HepG2 (cell line): ENCODE results near the gene GNG3. TPM values are rescaled to one million over a fixed set of nuclear protein-coding genes. Genes with fewer than 3 reads are reported as not detected.

Experiments
- ATRX ChIP-seq: sonication (generic); formaldehyde crosslinking; IDR thresholded peaks from 2 replicates; pipeline ENCODE4 v1.4.0; 2020; ENCODE audit warnings: missing genetic modification reagents, borderline replicate concordance
- GFI1 ChIP-seq: sonication (generic); formaldehyde crosslinking; IDR thresholded peaks from 2 replicates; pipeline ENCODE4 v1.5.0; 2020; ENCODE audit warnings: missing genetic modification reagents, mild to moderate bottlenecking, borderline replicate concordance
- JDP2 ChIP-seq: sonication (generic); formaldehyde crosslinking; IDR thresholded peaks from 2 replicates; pipeline ENCODE4 v1.8.1; 2022; ENCODE audit warnings: missing genetic modification reagents, borderline replicate concordance
- NONO ChIP-seq, 2 experiments: fragments of 450-650 bp in 1 of 2; sonication (generic) in 1 of 2; formaldehyde crosslinking in 1 of 2; IDR thresholded peaks in 1 of 2; conservative IDR thresholded peaks in 1 of 2; 2 replicates each; pipeline versions ENCODE4 v1.6.1 to v1.8.0; 2017 to 2022; ENCODE audit warnings: mild to moderate bottlenecking in 1 of 2, missing genetic modification reagents in 1 of 2, moderate library complexity in 1 of 2
- NR1H2 ChIP-seq: sonication (generic); formaldehyde crosslinking; IDR thresholded peaks from 2 replicates; pipeline ENCODE4 v1.8.1; 2022; ENCODE audit warnings: low read depth, missing genetic modification reagents, borderline replicate concordance
- RXRB ChIP-seq: IDR thresholded peaks from 2 replicates; pipeline ENCODE4 v1.6.1; 2016; ENCODE audit warnings: borderline replicate concordance, missing genetic modification reagents, missing compliant biosample characterization
- SMAD9 ChIP-seq: sonication (generic); formaldehyde crosslinking; IDR thresholded peaks from 2 replicates; pipeline ENCODE4 v1.5.1; 2020; ENCODE audit warnings: mild to moderate bottlenecking, missing genetic modification reagents
- THYN1 ChIP-seq: sonication (generic); formaldehyde crosslinking; IDR thresholded peaks from 2 replicates; pipeline ENCODE4 v1.8.1; 2023; ENCODE audit warnings: low read depth, mild to moderate bottlenecking, moderate library complexity, missing genetic modification reagents, borderline replicate concordance
- ZKSCAN5 ChIP-seq: sonication (generic); formaldehyde crosslinking; IDR thresholded peaks from 2 replicates; pipeline ENCODE4 v1.5.1; 2020; ENCODE audit warnings: mild to moderate bottlenecking, missing genetic modification reagents
- ZNF253 ChIP-seq: sonication (generic); formaldehyde crosslinking; IDR thresholded peaks from 2 replicates; pipeline ENCODE4 v1.8.0; 2022; ENCODE audit warnings: mild to moderate bottlenecking, missing genetic modification reagents, borderline replicate concordance
- ZNF451 ChIP-seq: sonication (generic); formaldehyde crosslinking; IDR thresholded peaks from 2 replicates; pipeline ENCODE4 v1.5.0; 2020; ENCODE audit warnings: mild to moderate bottlenecking, missing genetic modification reagents
- ZNF484 ChIP-seq: sonication (generic); formaldehyde crosslinking; IDR thresholded peaks from 2 replicates; pipeline ENCODE4 v1.5.1; 2020; ENCODE audit warnings: mild to moderate bottlenecking, low read depth, missing genetic modification reagents, borderline replicate concordance
- ZNF556 ChIP-seq: sonication (generic); formaldehyde crosslinking; IDR thresholded peaks from 2 replicates; pipeline ENCODE4 v1.4.0; 2020; ENCODE audit warnings: mild to moderate bottlenecking, missing genetic modification reagents, borderline replicate concordance
- ZNF703 ChIP-seq: sonication (generic); formaldehyde crosslinking; IDR thresholded peaks from 2 replicates; pipeline ENCODE4 v1.5.1; 2020; ENCODE audit warnings: missing genetic modification reagents, mild to moderate bottlenecking, moderate library complexity, borderline replicate concordance
- ZNF75D ChIP-seq: sonication (generic); formaldehyde crosslinking; IDR thresholded peaks from 2 replicates; pipeline ENCODE4 v1.8.1; 2023; ENCODE audit warnings: missing genetic modification reagents, mild to moderate bottlenecking, borderline replicate concordance
- polyA plus RNA-seq, 8 experiments: library from polyadenylated mRNA; depleted of rRNA in 3 of 8; stranded (reverse) in 7 of 8; unstranded in 1 of 8; fragments of >200 nt; fragmentation: Illumina TruSeq in 4 of 8; extraction: Trizol in 4 of 8; gene quantifications; 2 replicates each; pipeline versions ENCODE4 v1.2.1 to v1.2.3, GENCODE V29; 2011 to 2016; ENCODE audit warnings: low read depth in 4 of 8, missing spikeins in 1 of 8, mixed read lengths in 1 of 8; ENCODE audit not compliant: insufficient read depth in 1 of 8
- total RNA-seq, 5 experiments: library from RNA; depleted of rRNA; stranded (reverse); fragments of >200 nt; fragmentation: Illumina TruSeq; extraction: Trizol; gene quantifications; 2 replicates each; pipeline ENCODE4 v1.2.3, GENCODE V29; 2016; ENCODE audit warnings: low read depth in 1 of 5
- TF ChIP-seq, protein P1 (sequence below): sonication (generic); formaldehyde crosslinking; IDR thresholded peaks from 2 replicates; pipeline ENCODE4 v1.4.0; 2020; ENCODE audit warnings: missing genetic modification reagents, borderline replicate concordance
- TF ChIP-seq, protein P2 (sequence below): sonication (generic); formaldehyde crosslinking; conservative IDR thresholded peaks from 2 replicates; pipeline ENCODE4 v1.8.0; 2022; ENCODE audit warnings: missing genetic modification reagents
- TF ChIP-seq, protein P3 (sequence below): sonication (generic); formaldehyde crosslinking; IDR thresholded peaks from 2 replicates; pipeline ENCODE4 v1.5.0; 2020; ENCODE audit warnings: missing genetic modification reagents
- TF ChIP-seq, protein P4 (sequence below): sonication (generic); formaldehyde crosslinking; IDR thresholded peaks from 2 replicates; pipeline ENCODE4 v1.4.0; 2020; ENCODE audit warnings: missing genetic modification reagents
- TF ChIP-seq, protein P5 (sequence below): sonication (generic); formaldehyde crosslinking; IDR thresholded peaks from 2 replicates; pipeline ENCODE4 v1.9.0; 2021; ENCODE audit warnings: missing genetic modification reagents, mild to moderate bottlenecking, borderline replicate concordance

GNG3 gene
- total and polyA plus RNA-seq, 2 of the 13 experiments (the other 11 are each of a cell fraction or from before 2014, with no cell fraction given): not detected

GRCh38 chr11:62665075-62665598 lies 42.3 kb upstream of the GNG3 start, which contains the start of the genes C11orf98 and CSKMT (continued):
- TF ChIP-seq, protein P1, sequence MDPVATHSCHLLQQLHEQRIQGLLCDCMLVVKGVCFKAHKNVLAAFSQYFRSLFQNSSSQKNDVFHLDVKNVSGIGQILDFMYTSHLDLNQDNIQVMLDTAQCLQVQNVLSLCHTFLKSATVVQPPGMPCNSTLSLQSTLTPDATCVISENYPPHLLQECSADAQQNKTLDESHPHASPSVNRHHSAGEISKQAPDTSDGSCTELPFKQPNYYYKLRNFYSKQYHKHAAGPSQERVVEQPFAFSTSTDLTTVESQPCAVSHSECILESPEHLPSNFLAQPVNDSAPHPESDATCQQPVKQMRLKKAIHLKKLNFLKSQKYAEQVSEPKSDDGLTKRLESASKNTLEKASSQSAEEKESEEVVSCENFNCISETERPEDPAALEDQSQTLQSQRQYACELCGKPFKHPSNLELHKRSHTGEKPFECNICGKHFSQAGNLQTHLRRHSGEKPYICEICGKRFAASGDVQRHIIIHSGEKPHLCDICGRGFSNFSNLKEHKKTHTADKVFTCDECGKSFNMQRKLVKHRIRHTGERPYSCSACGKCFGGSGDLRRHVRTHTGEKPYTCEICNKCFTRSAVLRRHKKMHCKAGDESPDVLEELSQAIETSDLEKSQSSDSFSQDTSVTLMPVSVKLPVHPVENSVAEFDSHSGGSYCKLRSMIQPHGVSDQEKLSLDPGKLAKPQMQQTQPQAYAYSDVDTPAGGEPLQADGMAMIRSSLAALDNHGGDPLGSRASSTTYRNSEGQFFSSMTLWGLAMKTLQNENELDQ (CRISPR knock-in tag): no peak
- TF ChIP-seq ATRX (CRISPR knock-in tag): no peak
- no peak for TF ChIP-seq THYN1
- TF ChIP-seq ZNF484: no peak
- TF ChIP-seq, protein P2, sequence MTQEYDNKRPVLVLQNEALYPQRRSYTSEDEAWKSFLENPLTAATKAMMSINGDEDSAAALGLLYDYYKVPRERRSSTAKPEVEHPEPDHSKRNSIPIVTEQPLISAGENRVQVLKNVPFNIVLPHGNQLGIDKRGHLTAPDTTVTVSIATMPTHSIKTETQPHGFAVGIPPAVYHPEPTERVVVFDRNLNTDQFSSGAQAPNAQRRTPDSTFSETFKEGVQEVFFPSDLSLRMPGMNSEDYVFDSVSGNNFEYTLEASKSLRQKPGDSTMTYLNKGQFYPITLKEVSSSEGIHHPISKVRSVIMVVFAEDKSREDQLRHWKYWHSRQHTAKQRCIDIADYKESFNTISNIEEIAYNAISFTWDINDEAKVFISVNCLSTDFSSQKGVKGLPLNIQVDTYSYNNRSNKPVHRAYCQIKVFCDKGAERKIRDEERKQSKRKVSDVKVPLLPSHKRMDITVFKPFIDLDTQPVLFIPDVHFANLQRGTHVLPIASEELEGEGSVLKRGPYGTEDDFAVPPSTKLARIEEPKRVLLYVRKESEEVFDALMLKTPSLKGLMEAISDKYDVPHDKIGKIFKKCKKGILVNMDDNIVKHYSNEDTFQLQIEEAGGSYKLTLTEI: no peak
- TF ChIP-seq, protein P3, sequence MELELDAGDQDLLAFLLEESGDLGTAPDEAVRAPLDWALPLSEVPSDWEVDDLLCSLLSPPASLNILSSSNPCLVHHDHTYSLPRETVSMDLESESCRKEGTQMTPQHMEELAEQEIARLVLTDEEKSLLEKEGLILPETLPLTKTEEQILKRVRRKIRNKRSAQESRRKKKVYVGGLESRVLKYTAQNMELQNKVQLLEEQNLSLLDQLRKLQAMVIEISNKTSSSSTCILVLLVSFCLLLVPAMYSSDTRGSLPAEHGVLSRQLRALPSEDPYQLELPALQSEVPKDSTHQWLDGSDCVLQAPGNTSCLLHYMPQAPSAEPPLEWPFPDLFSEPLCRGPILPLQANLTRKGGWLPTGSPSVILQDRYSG (CRISPR knock-in tag): no peak
- peak; percentile 71; the same call in 1 of the 2 replicates for TF ChIP-seq GFI1 (CRISPR knock-in tag)
- no peak for TF ChIP-seq ZKSCAN5 (CRISPR knock-in tag)
- TF ChIP-seq ZNF253 (CRISPR knock-in tag): peak; percentile 47; the same call in 1 of the 2 replicates
- 0 out of 2 replicates have a peak, but pooled peaks have one; percentile 19 for TF ChIP-seq ZNF703 (CRISPR knock-in tag)
- TF ChIP-seq, protein P4, sequence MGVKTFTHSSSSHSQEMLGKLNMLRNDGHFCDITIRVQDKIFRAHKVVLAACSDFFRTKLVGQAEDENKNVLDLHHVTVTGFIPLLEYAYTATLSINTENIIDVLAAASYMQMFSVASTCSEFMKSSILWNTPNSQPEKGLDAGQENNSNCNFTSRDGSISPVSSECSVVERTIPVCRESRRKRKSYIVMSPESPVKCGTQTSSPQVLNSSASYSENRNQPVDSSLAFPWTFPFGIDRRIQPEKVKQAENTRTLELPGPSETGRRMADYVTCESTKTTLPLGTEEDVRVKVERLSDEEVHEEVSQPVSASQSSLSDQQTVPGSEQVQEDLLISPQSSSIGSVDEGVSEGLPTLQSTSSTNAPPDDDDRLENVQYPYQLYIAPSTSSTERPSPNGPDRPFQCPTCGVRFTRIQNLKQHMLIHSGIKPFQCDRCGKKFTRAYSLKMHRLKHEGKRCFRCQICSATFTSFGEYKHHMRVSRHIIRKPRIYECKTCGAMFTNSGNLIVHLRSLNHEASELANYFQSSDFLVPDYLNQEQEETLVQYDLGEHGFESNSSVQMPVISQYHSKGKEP: no peak
- TF ChIP-seq ZNF556 (CRISPR knock-in tag): no peak; the same call in none of the 2 replicates
- no peak for TF ChIP-seq NONO (IDR thresholded peaks at IDR 0.05)
- 0 out of 2 replicates have a peak, but pooled peaks have one; percentile 39 for TF ChIP-seq NONO (CRISPR knock-in tag; conservative IDR thresholded peaks at IDR 0.05)
- TF ChIP-seq, protein P5, sequence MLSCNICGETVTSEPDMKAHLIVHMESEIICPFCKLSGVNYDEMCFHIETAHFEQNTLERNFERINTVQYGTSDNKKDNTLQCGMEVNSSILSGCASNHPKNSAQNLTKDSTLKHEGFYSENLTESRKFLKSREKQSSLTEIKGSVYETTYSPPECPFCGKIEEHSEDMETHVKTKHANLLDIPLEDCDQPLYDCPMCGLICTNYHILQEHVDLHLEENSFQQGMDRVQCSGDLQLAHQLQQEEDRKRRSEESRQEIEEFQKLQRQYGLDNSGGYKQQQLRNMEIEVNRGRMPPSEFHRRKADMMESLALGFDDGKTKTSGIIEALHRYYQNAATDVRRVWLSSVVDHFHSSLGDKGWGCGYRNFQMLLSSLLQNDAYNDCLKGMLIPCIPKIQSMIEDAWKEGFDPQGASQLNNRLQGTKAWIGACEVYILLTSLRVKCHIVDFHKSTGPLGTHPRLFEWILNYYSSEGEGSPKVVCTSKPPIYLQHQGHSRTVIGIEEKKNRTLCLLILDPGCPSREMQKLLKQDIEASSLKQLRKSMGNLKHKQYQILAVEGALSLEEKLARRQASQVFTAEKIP (CRISPR knock-in tag): no peak
- no peak for TF ChIP-seq NR1H2
- TF ChIP-seq JDP2 (CRISPR knock-in tag): no peak
- TF ChIP-seq ZNF75D (CRISPR knock-in tag): peak; percentile 85; the same call in 1 of the 2 replicates
- no peak for TF ChIP-seq ZNF451 (CRISPR knock-in tag)
- no peak; the same call in 1 of the 2 replicates for TF ChIP-seq RXRB
- peak; percentile 29; the same call in 1 of the 2 replicates for TF ChIP-seq SMAD9
